ENCODE results near the gene PREPL. TPM values are rescaled to one million over a fixed set of nuclear protein-coding genes. Genes with fewer than 3 reads are reported as not detected.

Gene PREPL
- total and polyA plus RNA-seq, 2 of the 8 experiments (the other 6 are each of a cell fraction or from before 2014, with no cell fraction given), result 13.6 to 38.9 TPM

GRCh38 chr2:44286884-44287638, 74.2 kb downstream of the PREPL start:
- no peak for FAIRE-seq
- 88% methylated on average over 6 of the region's 6 CpGs; no CpG with 5 or more reads in 1 of the 2 experiments for WGBS, 2 experiments (ENCODE audit: extremely low coverage in 1 of 2, insufficient coverage in 1 of 2, insufficient read length in 1 of 2, insufficient replicate concordance in 2 of 2, low coverage in 1 of 2, low lambda C conversion rate in 2 of 2, missing lambda C conversion rate in 1 of 2)
- CTCF ChIA-PET (ENCODE audit: partially characterized antibody), result interaction anchor here (1.0 to 5.6 kb wide), 3 partner anchors 9 to 243 kb away, joined by 4 to 30 read pairs (median 5); no protein-coding TSS in a partner anchor
- TF ChIP-seq NANOG (IDR thresholded peaks at IDR 0.05; ENCODE audit: insufficient read depth, low read depth, low read length, poor library complexity, severe bottlenecking) (no peak), SIN3A (conservative IDR thresholded peaks at IDR 0.05 in 1 of 2, IDR thresholded peaks at IDR 0.05 in 1 of 2; ENCODE audit: low read depth in 1 of 2, low read length in 2 of 2) (no peak), RXRA (IDR thresholded peaks at IDR 0.05; ENCODE audit: insufficient read depth, low read depth, low read length) (no peak), MAFK (IDR thresholded peaks at IDR 0.05; ENCODE audit: low read depth, low read length) (no peak), POU5F1 (IDR thresholded peaks at IDR 0.05; ENCODE audit: low read depth, low read length) (no peak), NRF1 (IDR thresholded peaks at IDR 0.05; ENCODE audit: low read depth, low read length) (no peak), RAD21 (IDR thresholded peaks at IDR 0.05 in 1 of 2, conservative IDR thresholded peaks at IDR 0.05 in 1 of 2; ENCODE audit: low read depth in 2 of 2, low read length in 2 of 2) (no peak), SP2 (IDR thresholded peaks at IDR 0.05; ENCODE audit: low read length) (no peak), BCL11A (IDR thresholded peaks at IDR 0.05; ENCODE audit: low read depth in 2 of 2, low read length in 2 of 2) (no peak), CTBP2 (IDR thresholded peaks at IDR 0.05; ENCODE audit: borderline replicate concordance, insufficient read depth, insufficient read length, low read length) (no peak), POLR2AphosphoS5 (IDR thresholded peaks at IDR 0.05; ENCODE audit: low read depth, low read length) (no peak), SUZ12 (IDR thresholded peaks at IDR 0.05; ENCODE audit: low read length) (no peak)

More at GRCh38 chr2:44286884-44287638, 74.2 kb downstream of the PREPL start:
- DNase-seq (ENCODE audit: low read depth in 1 of 2, low spot score in 2 of 2), result no peak
- no peak overlapping the region for H3K27ac ChIP-seq (ENCODE audit: low read depth, low read length)
- no peaks in the 10 kb centered on the region for H3K27me3 ChIP-seq (replicated peaks in 1 of 4; ENCODE audit: control insufficient read depth in 3 of 4, extremely low read depth in 1 of 4, insufficient read depth in 3 of 4, low read length in 3 of 4)
- POLR2A ChIA-PET (ENCODE audit: partially characterized antibody), result interaction anchor here (1.1 kb wide), 1 partner anchor 49 kb away, joined by 3 read pairs; no protein-coding TSS in a partner anchor
- no peak overlapping the region for H2AFZ ChIP-seq (ENCODE audit: low read length)
- no peaks in the 10 kb centered on the region for H3K79me2 ChIP-seq (ENCODE audit: control insufficient read depth in 1 of 2, insufficient read depth in 2 of 2, low read length in 2 of 2)
- H4K8ac ChIP-seq (ENCODE audit: extremely low read depth, insufficient read depth, low read length), result no peak overlapping the region
- H4K20me1 ChIP-seq (replicated peaks in 1 of 2; ENCODE audit: control insufficient read depth in 1 of 2, insufficient read depth in 2 of 2, low read length in 2 of 2), result no peaks in the 10 kb centered on the region
- H2AK5ac ChIP-seq (ENCODE audit: low read depth, low read length), result no peak overlapping the region; the same call in 1 of the 2 replicates
- H3K4me2 ChIP-seq (ENCODE audit: insufficient read depth in 1 of 2, low read depth in 2 of 2, low read length in 2 of 2), result no peak overlapping the region
- H2BK20ac ChIP-seq (ENCODE audit: low read length), result no peak overlapping the region
- H3K9ac ChIP-seq (replicated peaks in 1 of 4; ENCODE audit: extremely low read depth in 1 of 4, low read depth in 3 of 4, low read length in 3 of 4), result no peak overlapping the region
- H3K14ac ChIP-seq (ENCODE audit: insufficient read length), result no peak overlapping the region
- H3K4me1 ChIP-seq (replicated peaks in 1 of 4; ENCODE audit: control insufficient read depth in 3 of 4, insufficient read depth in 4 of 4, low read length in 3 of 4), result no peaks in the 10 kb centered on the region
- no peak overlapping the region for H4K91ac ChIP-seq (replicated peaks; ENCODE audit: insufficient read length, low read length)
- H2BK12ac ChIP-seq (ENCODE audit: low read depth, low read length), result no peak overlapping the region
- H2BK120ac ChIP-seq (replicated peaks; ENCODE audit: low read depth, low read length), result no peak overlapping the region
- no peaks in the 10 kb centered on the region for H3K9me3 ChIP-seq (ENCODE audit: insufficient read depth in 2 of 2, low read depth in 1 of 2, low read length in 1 of 2)
- H4K5ac ChIP-seq (ENCODE audit: insufficient read length, low read depth, low read length), result no peak overlapping the region
- H3K36me3 ChIP-seq (ENCODE audit: control insufficient read depth in 2 of 4, insufficient read depth in 4 of 4, low read length in 3 of 4), result no peaks in the 10 kb centered on the region
- no peak overlapping the region for H3K4ac ChIP-seq (replicated peaks; ENCODE audit: insufficient read length, low read depth, low read length)
- H3K23ac ChIP-seq (ENCODE audit: insufficient read length), result no peak overlapping the region
- no peaks in the 10 kb centered on the region for H3K79me1 ChIP-seq (ENCODE audit: low read depth, low read length)
- no peak overlapping the region for H3K18ac ChIP-seq (ENCODE audit: extremely low read depth, low read length)
- H3K4me3 ChIP-seq (ENCODE audit: extremely low read depth in 1 of 4, insufficient read depth in 2 of 4, low read depth in 3 of 4, low read length in 4 of 4), result no peak overlapping the region
- H3K23me2 ChIP-seq (ENCODE audit: low read depth, low read length), result no peaks in the 10 kb centered on the region
- no peak overlapping the region for H2BK15ac ChIP-seq (ENCODE audit: low read length)
- H2BK5ac ChIP-seq (ENCODE audit: low read depth, low read length), result no peak overlapping the region
- no peak overlapping the region for H3K56ac ChIP-seq (replicated peaks; ENCODE audit: insufficient read length, low read depth, low read length)

All from H1 (cell line).